ENCODE data around the gene ZNF771.
A peak's percentile ranks its signal among the peaks of the same experiment; 100 is the strongest.

DNA sequence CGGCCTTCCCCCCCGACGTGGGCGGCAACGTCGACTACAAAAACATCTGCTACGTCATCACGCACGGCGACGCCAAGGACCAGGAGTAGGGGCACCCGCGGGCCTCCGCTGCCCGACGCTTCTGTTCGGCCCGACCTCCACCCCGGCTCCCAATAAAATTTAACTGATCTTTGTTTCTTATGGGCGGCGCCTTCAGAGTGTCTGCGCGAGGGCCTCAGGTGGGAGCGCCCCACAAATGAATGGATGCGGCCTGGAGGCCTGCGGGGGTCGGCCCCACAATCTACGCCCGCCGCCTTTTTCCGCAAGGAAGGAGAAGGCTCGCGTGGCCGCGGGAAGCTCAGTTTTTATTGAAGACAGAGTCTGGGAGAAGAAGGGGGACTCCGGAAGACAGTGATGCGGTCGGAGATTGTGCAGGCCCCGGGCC is 29.6 kb upstream of the ZNF771 start:
- TF ChIP-seq CTCF (IDR thresholded peaks at IDR 0.05), result no peak
- TF ChIP-seq USF2 (IDR thresholded peaks at IDR 0.05; ENCODE audit: borderline replicate concordance, low read depth, low read length), result no peak
- peak; percentile 60; the same call in 1 of the 2 replicates for TF ChIP-seq FOXJ3 (CRISPR knock-in tag; IDR thresholded peaks at IDR 0.05)
- no peak for TF ChIP-seq EP300 (IDR thresholded peaks at IDR 0.05; ENCODE audit: borderline replicate concordance in 1 of 2, low read depth in 1 of 2, low read length in 1 of 2)
- TF ChIP-seq YY1 (IDR thresholded peaks at IDR 0.05; ENCODE audit: low read depth), result peak; percentile 32; the same call in 1 of the 2 replicates
- peak; percentile 18 for TF ChIP-seq CHD2 (IDR thresholded peaks at IDR 0.05; ENCODE audit: low read length, partially characterized antibody)
- TF ChIP-seq SMC3 (IDR thresholded peaks at IDR 0.05; ENCODE audit: low read depth, low read length), result no peak
- TF ChIP-seq RFX5 (IDR thresholded peaks at IDR 0.05; ENCODE audit: low read length), result no peak; the same call in 1 of the 2 replicates
